Pulmonary artery endothelial cell (primary cell): Measurements from ENCODE around the gene OR10P1. TPM values are rescaled to one million over a fixed set of nuclear protein-coding genes. Genes with fewer than 3 reads are reported as not detected.

Experiments used
- DNase-seq: peaks from one replicate; pipeline ENCODE4 v3.0.0-alpha.2; 2011; ENCODE audit warnings: low read depth, low spot score
- total RNA-seq: library from RNA; depleted of rRNA; stranded (reverse); fragments of >200 nt; gene quantifications from 2 replicates; pipeline ENCODE4 v1.2.3, GENCODE V29; 2014

The OR10P1 gene
- total RNA-seq, 1 donor from 2014 or later, result not detected

- no peak for DNase-seq
These were observed 48.2 kb downstream of the OR10P1 start for GRCh38 chr12:55684761-55685370.

GRCh38 chr12:55685671-55686070 lies 49.0 kb downstream of the OR10P1 start:
- no peak for DNase-seq

- DNase-seq, result no peak
These were observed 49.8 kb downstream of the OR10P1 start for GRCh38 chr12:55686366-55687010.

Other genes starting within 250 kb of the OR10P1 start
- not detected in 2 replicates for gene OR6C65, start 236.4 kb upstream of the OR10P1 start, total RNA-seq
- gene OR6C76, start 210.6 kb upstream of the OR10P1 start, total RNA-seq, result not detected in 2 replicates
- gene OR6C2, start 192.8 kb upstream of the OR10P1 start, total RNA-seq, result not detected in 2 replicates
- gene OR6C70, start 166.8 kb upstream of the OR10P1 start, total RNA-seq, result not detected in 2 replicates
- not detected in 2 replicates for gene OR6C68, start 144.5 kb upstream of the OR10P1 start, total RNA-seq
- gene OR6C4, start 87.3 kb upstream of the OR10P1 start, total RNA-seq, result not detected in 2 replicates
- gene OR2AP1, start 64.4 kb upstream of the OR10P1 start, total RNA-seq, result not detected in 2 replicates
- gene ITGA7, start 71.0 kb downstream of the OR10P1 start, total RNA-seq, result 0.04 and 0.20 TPM in 2 replicates
- gene BLOC1S1, start 79.2 kb downstream of the OR10P1 start, total RNA-seq, result 53.6 and 62.4 TPM in 2 replicates
- gene RDH5, start 83.5 kb downstream of the OR10P1 start, total RNA-seq, result 0.63 and 0.79 TPM in 2 replicates
- 1,224 and 1,479 TPM in 2 replicates for gene CD63, start 92.1 kb downstream of the OR10P1 start, total RNA-seq
- gene GDF11, start 106.2 kb downstream of the OR10P1 start, total RNA-seq, result 3.6 and 5.1 TPM in 2 replicates
- 110 and 137 TPM in 2 replicates for gene SARNP, start 180.8 kb downstream of the OR10P1 start, total RNA-seq
- gene ORMDL2, start 181.1 kb downstream of the OR10P1 start, total RNA-seq, result 30.9 and 38.2 TPM in 2 replicates
- 64.8 and 75.2 TPM in 2 replicates for gene DNAJC14, start 192.7 kb downstream of the OR10P1 start, total RNA-seq
- gene MMP19, start 206.0 kb downstream of the OR10P1 start, total RNA-seq, result 0.42 and 0.46 TPM in 2 replicates